ENCODE measurements around the gene SENP2. TPM values are rescaled to one million over a fixed set of nuclear protein-coding genes. Genes with fewer than 3 reads are reported as not detected.

The SENP2 gene
- total and polyA plus RNA-seq, 3 experiments from 2014 or later = 15.3 to 41.5 (median 41.2) TPM

DNA sequence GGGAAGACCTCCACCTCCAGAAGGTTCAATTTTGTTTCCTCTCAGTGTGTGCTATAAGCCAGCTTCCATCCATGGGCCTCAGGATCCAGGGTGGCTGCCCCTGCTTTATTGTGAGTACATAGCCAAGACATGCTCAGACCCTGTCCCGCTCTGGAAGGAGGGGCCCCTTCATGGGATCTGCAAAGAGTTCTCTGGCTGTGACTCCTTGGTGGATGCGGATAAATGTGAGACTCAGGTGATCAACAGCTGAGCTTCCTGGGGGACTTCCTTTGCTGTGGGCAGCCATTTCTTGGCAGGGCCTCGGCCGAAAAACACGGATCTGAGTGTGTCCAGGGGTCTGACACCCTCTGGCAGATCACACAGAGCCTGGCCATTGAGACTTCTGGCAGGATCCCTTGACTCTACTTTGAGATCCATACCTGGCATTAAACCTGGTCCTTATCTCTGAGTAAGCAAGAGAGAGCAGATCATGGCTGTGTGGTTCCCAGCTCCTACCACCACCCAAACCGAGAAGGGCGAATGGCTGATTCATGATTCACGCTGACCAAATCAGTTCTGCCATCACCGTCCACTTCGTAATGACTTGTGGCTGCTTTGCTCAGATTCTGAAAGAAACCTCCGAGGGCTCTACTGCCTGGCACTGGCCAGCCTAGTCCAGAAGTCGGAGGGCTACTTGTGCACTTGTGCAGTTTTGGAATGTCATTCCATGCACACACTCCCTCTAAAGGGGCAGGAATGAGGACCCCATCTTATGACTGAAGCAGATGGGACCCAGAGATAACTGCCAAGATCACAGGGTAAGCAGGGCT, 68.1 kb downstream of the SENP2 start:
- H3K36me3 Mint-ChIP-seq = no peaks in the 10 kb centered on the region

DNA sequence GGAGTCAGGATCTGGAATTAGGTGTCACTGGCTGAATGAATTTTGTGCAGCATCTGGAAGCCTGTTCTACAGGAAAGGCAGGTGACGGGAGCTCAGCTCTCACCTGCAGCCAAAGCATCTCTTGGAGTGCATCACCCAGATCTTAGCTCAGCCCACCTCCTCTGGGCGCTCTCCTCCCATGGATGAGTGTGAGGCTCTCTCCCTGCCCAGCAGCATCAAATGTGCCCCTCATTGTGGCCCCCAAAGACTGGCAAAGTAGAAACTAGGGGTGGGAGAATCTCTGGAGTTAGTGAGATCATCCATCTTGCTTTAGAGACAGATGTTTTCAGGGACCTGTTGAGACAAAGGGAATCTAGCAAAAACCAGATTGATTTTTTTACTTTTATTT, 68.7 kb downstream of the SENP2 start:
- H3K36me3 Mint-ChIP-seq = no peaks in the 10 kb centered on the region
- no peak overlapping the region for H3K4me3 Mint-ChIP-seq
- Histone ChIP-seq H3K27ac (ENCODE audit: low read depth, low read length) (no peak overlapping the region), H3K27me3 (ENCODE audit: insufficient read depth, low read length, poor library complexity, severe bottlenecking) (no peaks in the 10 kb centered on the region), H3K4me1 (ENCODE audit: insufficient read depth, low read length) (no peaks in the 10 kb centered on the region), H3K9me3 (ENCODE audit: low read length) (no peaks in the 10 kb centered on the region), H3K36me3 (ENCODE audit: insufficient read depth, low read length) (no peaks in the 10 kb centered on the region), H3K4me3 (ENCODE audit: low read length) (no peak overlapping the region)
- no peaks in the 10 kb centered on the region for H3K4me1 Mint-ChIP-seq
- no peak for DNase-seq
- H3K27ac Mint-ChIP-seq = no peak overlapping the region
- H3K9me3 Mint-ChIP-seq = no peaks in the 10 kb centered on the region
- POLR2A ChIA-PET = no interaction called here
- H3K27me3 Mint-ChIP-seq = peaks cover 0 to 16% of the 10 kb centered on the region in 2 donors
- CTCF ChIA-PET = no interaction called here

More for the DNA sequence above, 68.1 kb downstream of the SENP2 start:
- Histone ChIP-seq H3K36me3 (ENCODE audit: insufficient read depth, low read length) (no peaks in the 10 kb centered on the region), H3K4me1 (ENCODE audit: insufficient read depth, low read length) (no peaks in the 10 kb centered on the region), H3K27me3 (ENCODE audit: insufficient read depth, low read length, poor library complexity, severe bottlenecking) (no peaks in the 10 kb centered on the region), H3K4me3 (ENCODE audit: low read length) (no peak overlapping the region), H3K27ac (ENCODE audit: low read depth, low read length) (no peak overlapping the region), H3K9me3 (ENCODE audit: low read length) (no peaks in the 10 kb centered on the region)
- Mint-ChIP-seq H3K4me1 (no peaks in the 10 kb centered on the region), H3K4me3 (no peak overlapping the region), H3K27me3 (peaks cover 0 to 16% of the 10 kb centered on the region in 2 donors), H3K9me3 (no peaks in the 10 kb centered on the region), H3K27ac (peak overlapping the region in 1 of 8 donors; percentile 5)
- POLR2A ChIA-PET = no interaction called here
- CTCF ChIA-PET = no interaction called here
- DNase-seq = no peak

DNA sequence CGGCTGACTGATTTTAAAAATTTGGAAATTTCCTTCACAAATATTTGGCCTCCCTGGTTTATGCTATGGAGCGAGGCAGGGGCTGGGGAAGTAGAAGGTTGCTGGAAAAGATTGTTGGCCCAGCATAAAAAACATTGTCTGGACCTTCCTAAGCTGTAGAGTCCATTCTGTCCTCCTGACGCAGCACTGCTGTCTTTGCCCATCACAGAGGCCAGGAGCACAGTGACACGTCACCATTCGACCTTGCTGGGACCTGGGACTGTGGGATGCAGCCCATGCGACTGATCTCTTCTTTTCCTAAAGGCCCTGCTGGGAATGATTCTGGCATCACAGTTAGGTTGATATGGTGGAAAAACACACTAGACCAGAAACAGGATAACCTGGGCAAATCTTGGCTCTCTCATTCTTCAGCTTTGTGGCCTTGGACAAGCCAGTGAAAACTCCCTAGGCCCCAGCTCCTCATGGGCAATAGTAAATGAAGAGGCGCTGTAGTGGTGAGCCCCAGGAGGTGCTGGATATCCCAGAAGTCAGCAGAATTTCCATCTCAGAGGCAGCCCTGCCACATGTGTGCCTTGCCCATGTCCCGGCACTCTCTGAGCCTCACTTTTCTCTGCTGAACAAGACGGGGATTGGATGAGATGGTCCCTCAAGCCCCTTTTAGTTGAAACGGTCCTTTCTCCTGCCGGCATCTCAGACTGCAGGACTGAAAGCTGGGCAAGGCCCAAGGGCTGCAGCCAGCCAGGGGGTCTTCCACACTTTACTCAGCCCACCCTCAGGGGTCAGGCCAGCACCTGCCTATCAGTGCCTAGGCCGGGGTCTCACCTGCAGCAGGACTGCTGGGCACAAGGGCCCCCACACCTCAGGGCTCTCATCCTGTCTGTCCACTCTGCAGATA, 69.6 kb downstream of the SENP2 start:
- Histone ChIP-seq H3K36me3 (ENCODE audit: insufficient read depth, low read length) (no peaks in the 10 kb centered on the region), H3K9me3 (ENCODE audit: low read length) (no peaks in the 10 kb centered on the region), H3K4me3 (ENCODE audit: low read length) (no peak overlapping the region), H3K4me1 (ENCODE audit: insufficient read depth, low read length) (peaks cover 4% of the 10 kb centered on the region), H3K27me3 (ENCODE audit: insufficient read depth, low read length, poor library complexity, severe bottlenecking) (no peaks in the 10 kb centered on the region), H3K27ac (ENCODE audit: low read depth, low read length) (no peak overlapping the region)
- CTCF ChIA-PET = no interaction called here
- no peak for DNase-seq
- Mint-ChIP-seq H3K27ac (no peak overlapping the region), H3K27me3 (peaks cover 3 to 19% of the 10 kb centered on the region in 2 donors), H3K36me3 (no peaks in the 10 kb centered on the region), H3K9me3 (no peaks in the 10 kb centered on the region), H3K4me1 (peaks cover 0 to 8% (median 1%) of the 10 kb centered on the region in 3 donors), H3K4me3 (no peak overlapping the region)
- POLR2A ChIA-PET = no interaction called here

DNA sequence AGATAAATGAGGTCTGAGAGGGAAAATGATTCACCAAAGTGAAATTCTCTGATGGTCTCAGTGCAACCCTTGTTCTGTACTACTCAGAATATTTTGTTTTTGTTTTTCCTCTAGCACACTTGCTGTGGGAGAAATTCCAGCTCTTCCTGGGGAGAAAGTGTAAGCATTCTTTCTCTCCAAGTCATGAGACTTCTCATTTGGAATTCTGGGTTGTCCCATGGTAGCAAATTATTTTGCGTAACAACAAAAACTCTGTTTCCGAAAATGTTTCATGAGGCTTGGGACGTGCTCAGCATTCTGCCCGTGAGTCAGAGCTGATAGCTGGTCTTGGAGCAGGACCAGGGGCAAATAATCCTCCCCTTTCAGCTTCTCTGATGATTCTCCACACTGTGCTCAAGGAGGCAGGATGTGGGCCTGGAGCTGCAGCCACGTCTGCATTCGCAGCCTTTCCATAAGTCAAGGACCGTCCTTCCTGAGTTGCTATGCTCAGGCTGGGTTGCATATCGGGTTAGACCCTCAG, 70.3 kb downstream of the SENP2 start:
- Histone ChIP-seq H3K27me3 (ENCODE audit: insufficient read depth, low read length, poor library complexity, severe bottlenecking) (no peaks in the 10 kb centered on the region), H3K27ac (ENCODE audit: low read depth, low read length) (no peak overlapping the region), H3K36me3 (ENCODE audit: insufficient read depth, low read length) (no peaks in the 10 kb centered on the region), H3K9me3 (ENCODE audit: low read length) (no peaks in the 10 kb centered on the region), H3K4me3 (ENCODE audit: low read length) (no peak overlapping the region), H3K4me1 (ENCODE audit: insufficient read depth, low read length) (peaks cover 4% of the 10 kb centered on the region)
- Mint-ChIP-seq H3K36me3 (no peaks in the 10 kb centered on the region), H3K27ac (no peak overlapping the region), H3K4me1 (peaks cover 0 to 9% (median 1%) of the 10 kb centered on the region in 3 donors), H3K27me3 (peaks cover 5 to 22% of the 10 kb centered on the region in 2 donors), H3K9me3 (no peaks in the 10 kb centered on the region), H3K4me3 (no peak overlapping the region)
- ChIA-PET POLR2A (no interaction called here), CTCF (no interaction called here)
- no peak for DNase-seq

DNA sequence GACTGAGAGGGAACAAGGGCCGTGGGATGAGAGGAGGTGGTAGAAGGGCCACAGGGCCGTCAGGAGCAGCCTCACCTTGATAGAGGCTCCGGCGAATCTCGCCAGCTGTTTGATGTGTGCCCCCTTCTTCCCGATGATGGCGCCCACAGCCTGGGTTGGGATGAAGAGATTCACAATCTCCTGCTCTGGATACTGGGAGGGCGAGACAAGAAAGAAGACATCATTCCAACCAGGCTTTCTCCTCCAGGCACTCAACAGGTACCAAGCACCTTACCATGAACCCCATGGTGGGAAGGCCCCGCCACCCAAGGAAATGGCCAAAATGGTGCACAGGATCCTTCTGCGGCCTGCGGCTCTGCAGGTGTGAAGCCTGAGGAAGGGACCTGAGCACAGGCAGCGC, 71.1 kb downstream of the SENP2 start:
- H3K27ac ChIP-seq (ENCODE audit: low read depth, low read length) = no peak overlapping the region
- ChIA-PET CTCF (no interaction called here), POLR2A (no interaction called here)
- Mint-ChIP-seq H3K27me3 (peaks cover 5 to 28% of the 10 kb centered on the region in 2 donors), H3K4me1 (peaks cover 0 to 9% (median 1%) of the 10 kb centered on the region in 3 donors), H3K36me3 (peaks cover 0 to 2% (median 0%) of the 10 kb centered on the region in 3 donors), H3K9me3 (no peaks in the 10 kb centered on the region), H3K27ac (no peak overlapping the region), H3K4me3 (no peak overlapping the region)
- no peak for DNase-seq
- H3K4me1 ChIP-seq (ENCODE audit: insufficient read depth, low read length) = peaks cover 4% of the 10 kb centered on the region
- H3K4me3 ChIP-seq (ENCODE audit: low read length) = no peak overlapping the region
- no peaks in the 10 kb centered on the region for H3K9me3 ChIP-seq (ENCODE audit: low read length)
- H3K36me3 ChIP-seq (ENCODE audit: insufficient read depth, low read length) = no peaks in the 10 kb centered on the region
- H3K27me3 ChIP-seq (ENCODE audit: insufficient read depth, low read length, poor library complexity, severe bottlenecking) = no peaks in the 10 kb centered on the region

DNA sequence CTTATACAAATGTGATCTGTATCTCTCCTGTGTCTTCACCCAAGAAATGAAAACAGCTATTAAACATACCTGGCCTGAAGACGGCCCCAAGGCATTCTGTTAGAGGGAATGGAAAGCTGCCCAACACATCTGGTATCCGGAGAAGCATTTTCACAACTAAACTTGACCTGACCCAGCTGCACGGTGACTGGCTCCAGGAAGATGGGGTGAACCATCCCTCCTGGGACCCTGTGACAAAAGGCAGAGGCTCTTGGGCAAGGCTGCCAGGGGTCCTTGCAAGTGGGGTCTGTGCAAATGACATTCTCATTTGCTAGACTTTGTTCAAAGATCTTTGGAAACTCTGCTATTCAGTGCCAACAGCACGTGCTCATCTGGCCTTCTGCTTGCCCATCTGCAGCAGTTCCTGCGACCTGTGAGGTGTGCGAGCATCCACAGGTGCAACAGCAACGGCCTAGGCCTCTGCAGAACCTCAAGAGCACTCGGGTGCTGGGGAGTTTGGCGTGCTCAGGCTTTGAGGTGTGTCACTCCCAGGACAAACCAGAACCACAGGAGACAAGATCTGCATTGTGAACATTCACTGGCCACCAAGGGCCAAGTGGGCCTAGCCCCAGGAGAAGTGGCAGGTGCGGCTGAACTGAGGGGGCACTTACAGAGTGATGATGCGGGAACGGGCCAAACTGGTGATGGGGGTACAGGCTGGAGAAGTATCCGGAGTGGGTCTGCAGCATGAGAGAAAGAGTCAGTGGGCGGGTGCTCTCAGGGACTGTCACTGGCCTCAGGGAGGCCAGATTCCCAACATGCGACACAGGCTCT, 71.8 kb downstream of the SENP2 start:
- no peak overlapping the region for H3K4me3 ChIP-seq (ENCODE audit: low read length)
- Mint-ChIP-seq H3K36me3 (peaks cover 0 to 2% (median 0%) of the 10 kb centered on the region in 3 donors), H3K27ac (no peak overlapping the region), H3K4me1 (peaks cover 0 to 9% (median 1%) of the 10 kb centered on the region in 3 donors), H3K27me3 (peaks cover 7 to 31% of the 10 kb centered on the region in 2 donors), H3K4me3 (no peak overlapping the region), H3K9me3 (no peaks in the 10 kb centered on the region)
- H3K9me3 ChIP-seq (ENCODE audit: low read length) = no peaks in the 10 kb centered on the region
- H3K4me1 ChIP-seq (ENCODE audit: insufficient read depth, low read length) = peaks cover 4% of the 10 kb centered on the region
- no peak for DNase-seq
- H3K36me3 ChIP-seq (ENCODE audit: insufficient read depth, low read length) = no peaks in the 10 kb centered on the region
- H3K27ac ChIP-seq (ENCODE audit: low read depth, low read length) = no peak overlapping the region
- POLR2A ChIA-PET = no interaction called here
- no peaks in the 10 kb centered on the region for H3K27me3 ChIP-seq (ENCODE audit: insufficient read depth, low read length, poor library complexity, severe bottlenecking)
- CTCF ChIA-PET = no interaction called here

DNA sequence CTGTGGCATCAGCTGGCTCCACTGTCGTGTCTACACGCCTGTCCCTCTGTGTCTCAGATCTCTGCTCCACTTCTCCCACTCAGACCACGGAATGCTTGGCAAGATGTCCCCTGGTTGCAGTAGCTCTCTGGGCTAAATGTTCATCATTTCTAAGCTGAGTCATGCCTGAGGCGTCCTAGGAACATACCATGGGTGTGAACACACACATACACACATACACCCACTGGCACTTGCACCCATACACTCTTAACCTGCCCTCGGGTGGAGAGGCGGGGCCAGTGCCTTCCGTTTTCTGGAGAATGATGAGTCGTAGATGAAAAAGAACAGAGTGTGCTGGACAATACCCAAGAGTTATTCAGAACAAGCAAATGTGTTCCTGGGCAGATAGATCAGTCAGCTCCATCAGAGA, 72.4 kb downstream of the SENP2 start:
- Histone ChIP-seq H3K36me3 (ENCODE audit: insufficient read depth, low read length) (no peaks in the 10 kb centered on the region), H3K4me1 (ENCODE audit: insufficient read depth, low read length) (peaks cover 4% of the 10 kb centered on the region), H3K4me3 (ENCODE audit: low read length) (no peak overlapping the region), H3K9me3 (ENCODE audit: low read length) (no peaks in the 10 kb centered on the region), H3K27ac (ENCODE audit: low read depth, low read length) (no peak overlapping the region), H3K27me3 (ENCODE audit: insufficient read depth, low read length, poor library complexity, severe bottlenecking) (no peaks in the 10 kb centered on the region)
- peaks cover 0 to 9% (median 1%) of the 10 kb centered on the region in 3 donors for H3K4me1 Mint-ChIP-seq
- H3K27me3 Mint-ChIP-seq = peaks cover 7 to 38% of the 10 kb centered on the region in 2 donors
- POLR2A ChIA-PET = no interaction called here
- H3K36me3 Mint-ChIP-seq = peaks cover 0 to 2% (median 0%) of the 10 kb centered on the region in 3 donors
- DNase-seq = no peak
- no peaks in the 10 kb centered on the region for H3K9me3 Mint-ChIP-seq
- CTCF ChIA-PET = interaction anchor here (0.6 to 0.8 kb wide), 2 partner anchors 8 to 26 kb away, joined by 3 read pairs; no protein-coding TSS in a partner anchor
- H3K4me3 Mint-ChIP-seq = no peak overlapping the region
- no peak overlapping the region for H3K27ac Mint-ChIP-seq

Data from CD8-positive, alpha-beta memory T cell (primary cell).